ENCODE data around the gene C19orf81. TPM values are rescaled to one million over a fixed set of nuclear protein-coding genes. Genes with fewer than 3 reads are reported as not detected.

C19orf81 gene
- total RNA-seq, 1 experiment from 2014 or later: 14.5 TPM

DNA sequence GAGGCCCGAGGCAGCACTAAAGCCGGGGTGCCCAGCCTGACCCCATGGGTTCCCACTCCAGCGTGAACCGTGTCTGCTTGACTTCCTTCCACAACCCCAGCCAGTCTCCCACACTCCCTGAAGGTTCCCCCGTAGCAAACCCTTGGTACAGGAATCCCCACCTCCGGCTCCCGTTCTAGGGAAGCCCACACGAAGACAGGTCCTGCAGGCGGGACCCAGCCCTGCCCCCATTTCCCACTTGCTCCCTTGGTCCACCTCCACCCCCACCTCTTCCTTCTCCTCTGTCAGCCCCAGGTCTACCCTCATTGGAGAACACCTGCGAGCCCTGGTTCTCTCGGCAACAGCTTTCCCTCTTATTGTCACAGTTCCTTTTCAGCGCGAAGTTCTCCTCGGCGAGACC lies 23.9 kb downstream of the C19orf81 start:
- DNase-seq (ENCODE audit: low read depth, low spot score) (no peak), ATAC-seq (no peak)
- Histone ChIP-seq H3K9me3 (ENCODE audit: control insufficient read depth in 1 of 2, insufficient read depth in 1 of 2, low read depth in 1 of 2, low read length in 2 of 2) (no peaks in the 10 kb centered on the region), H4K20me1 (ENCODE audit: insufficient read depth) (no peaks in the 10 kb centered on the region), H2AFZ (ENCODE audit: low read depth, low read length, poor library complexity, severe bottlenecking) (no peak overlapping the region), H3K4me1 (ENCODE audit: control insufficient read depth in 1 of 2, insufficient read depth in 2 of 2, low read length in 2 of 2) (peaks cover 0 to 9% of the 10 kb centered on the region in 2 experiments; a peak in 1 of 4 replicates), H3K4me3 (replicated peaks in 1 of 2; ENCODE audit: low read depth in 1 of 2, low read length in 2 of 2) (no peak overlapping the region), H3K36me3 (ENCODE audit: control insufficient read depth in 1 of 2, insufficient read depth in 2 of 2, low read length in 2 of 2) (no peaks in the 10 kb centered on the region), H3K9ac (ENCODE audit: low read length) (no peak overlapping the region), H3K9me2 (ENCODE audit: insufficient read depth) (no peaks in the 10 kb centered on the region), H3K4me2 (ENCODE audit: low read length) (no peak overlapping the region), H3K27me3 (ENCODE audit: insufficient read depth, low read length) (no peaks in the 10 kb centered on the region), H3K79me2 (ENCODE audit: insufficient read depth, low read length) (no peaks in the 10 kb centered on the region), H3K27ac (ENCODE audit: low read depth, low read length) (no peak overlapping the region)
- CTCF ChIA-PET: no interaction called here
- BruUV-seq (replicated peaks): no TSS peak
- RAD21 ChIA-PET (ENCODE audit: low non-redundant PET in 1 of 2, low total read pairs in 2 of 2, uncharacterized antibody in 2 of 2, unreplicated experiment in 2 of 2): no interaction called here
- intact Hi-C loops (cut with micrococcal nuclease): no loop called here
- POLR2A ChIA-PET: no interaction called here
- TF ChIP-seq SIN3A (IDR thresholded peaks at IDR 0.05; ENCODE audit: low read depth): no peak
- TF ChIP-seq JUND (IDR thresholded peaks at IDR 0.05): no peak
- no peak for TF ChIP-seq CBX3 (IDR thresholded peaks at IDR 0.05; ENCODE audit: low read depth)
- no peak for TF ChIP-seq POLR2A (IDR thresholded peaks at IDR 0.05; ENCODE audit: borderline replicate concordance, extremely low read depth, insufficient read depth, insufficient read length)
- TF ChIP-seq, protein P1, sequence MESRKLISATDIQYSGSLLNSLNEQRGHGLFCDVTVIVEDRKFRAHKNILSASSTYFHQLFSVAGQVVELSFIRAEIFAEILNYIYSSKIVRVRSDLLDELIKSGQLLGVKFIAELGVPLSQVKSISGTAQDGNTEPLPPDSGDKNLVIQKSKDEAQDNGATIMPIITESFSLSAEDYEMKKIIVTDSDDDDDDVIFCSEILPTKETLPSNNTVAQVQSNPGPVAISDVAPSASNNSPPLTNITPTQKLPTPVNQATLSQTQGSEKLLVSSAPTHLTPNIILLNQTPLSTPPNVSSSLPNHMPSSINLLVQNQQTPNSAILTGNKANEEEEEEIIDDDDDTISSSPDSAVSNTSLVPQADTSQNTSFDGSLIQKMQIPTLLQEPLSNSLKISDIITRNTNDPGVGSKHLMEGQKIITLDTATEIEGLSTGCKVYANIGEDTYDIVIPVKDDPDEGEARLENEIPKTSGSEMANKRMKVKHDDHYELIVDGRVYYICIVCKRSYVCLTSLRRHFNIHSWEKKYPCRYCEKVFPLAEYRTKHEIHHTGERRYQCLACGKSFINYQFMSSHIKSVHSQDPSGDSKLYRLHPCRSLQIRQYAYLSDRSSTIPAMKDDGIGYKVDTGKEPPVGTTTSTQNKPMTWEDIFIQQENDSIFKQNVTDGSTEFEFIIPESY (IDR thresholded peaks at IDR 0.05; ENCODE audit: extremely low read depth, insufficient replicate concordance, low read length): no peak
- no peak for TF ChIP-seq EZH2 (IDR thresholded peaks at IDR 0.05)
- no peak for TF ChIP-seq POLR2AphosphoS5 (IDR thresholded peaks at IDR 0.05; ENCODE audit: low read depth, low read length)
- no peak for TF ChIP-seq RAD21 (IDR thresholded peaks at IDR 0.05; ENCODE audit: low read depth)
- TF ChIP-seq ZFX (IDR thresholded peaks at IDR 0.05): no peak
- TF ChIP-seq CEBPB (IDR thresholded peaks at IDR 0.05; ENCODE audit: low read depth): no peak
- TF ChIP-seq TCF7L2 (IDR thresholded peaks at IDR 0.05; ENCODE audit: borderline replicate concordance, extremely low read depth, insufficient read depth, insufficient read length): no peak
- TF ChIP-seq ZNF274 (IDR thresholded peaks at IDR 0.05; ENCODE audit: low read depth, low read length): no peak
- TF ChIP-seq, protein P2, sequence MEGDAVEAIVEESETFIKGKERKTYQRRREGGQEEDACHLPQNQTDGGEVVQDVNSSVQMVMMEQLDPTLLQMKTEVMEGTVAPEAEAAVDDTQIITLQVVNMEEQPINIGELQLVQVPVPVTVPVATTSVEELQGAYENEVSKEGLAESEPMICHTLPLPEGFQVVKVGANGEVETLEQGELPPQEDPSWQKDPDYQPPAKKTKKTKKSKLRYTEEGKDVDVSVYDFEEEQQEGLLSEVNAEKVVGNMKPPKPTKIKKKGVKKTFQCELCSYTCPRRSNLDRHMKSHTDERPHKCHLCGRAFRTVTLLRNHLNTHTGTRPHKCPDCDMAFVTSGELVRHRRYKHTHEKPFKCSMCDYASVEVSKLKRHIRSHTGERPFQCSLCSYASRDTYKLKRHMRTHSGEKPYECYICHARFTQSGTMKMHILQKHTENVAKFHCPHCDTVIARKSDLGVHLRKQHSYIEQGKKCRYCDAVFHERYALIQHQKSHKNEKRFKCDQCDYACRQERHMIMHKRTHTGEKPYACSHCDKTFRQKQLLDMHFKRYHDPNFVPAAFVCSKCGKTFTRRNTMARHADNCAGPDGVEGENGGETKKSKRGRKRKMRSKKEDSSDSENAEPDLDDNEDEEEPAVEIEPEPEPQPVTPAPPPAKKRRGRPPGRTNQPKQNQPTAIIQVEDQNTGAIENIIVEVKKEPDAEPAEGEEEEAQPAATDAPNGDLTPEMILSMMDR (IDR thresholded peaks at IDR 0.05 in 2 of 3, conservative IDR thresholded peaks at IDR 0.05 in 1 of 3; ENCODE audit: borderline replicate concordance in 1 of 3, insufficient read depth in 1 of 3, low read depth in 2 of 3, low read length in 2 of 3): no peak
- TF ChIP-seq YY1 (IDR thresholded peaks at IDR 0.05; ENCODE audit: extremely low read depth, insufficient replicate concordance, low read depth, low read length): no peak
- TF ChIP-seq EZH2phosphoT487 (IDR thresholded peaks at IDR 0.05; ENCODE audit: borderline replicate concordance): no peak
- TF ChIP-seq EGR1 (IDR thresholded peaks at IDR 0.05; ENCODE audit: low read depth): no peak
- TF ChIP-seq FOSL1 (IDR thresholded peaks at IDR 0.05; ENCODE audit: low read depth): no peak

Measured in HCT116 (cell line).